HuH-7 (cell line): ENCODE results near the gene THSD7A.
"Not testable (repeated sequence)": the region's sequence is repeated elsewhere in the genome, so short reads cannot be mapped to it uniquely, and the experiment has no call there.

Source experiments
- DNase-seq: peaks from one replicate; pipeline ENCODE4 v3.0.0; 2011; ENCODE audit warnings: low spot score

The THSD7A gene

DNA sequence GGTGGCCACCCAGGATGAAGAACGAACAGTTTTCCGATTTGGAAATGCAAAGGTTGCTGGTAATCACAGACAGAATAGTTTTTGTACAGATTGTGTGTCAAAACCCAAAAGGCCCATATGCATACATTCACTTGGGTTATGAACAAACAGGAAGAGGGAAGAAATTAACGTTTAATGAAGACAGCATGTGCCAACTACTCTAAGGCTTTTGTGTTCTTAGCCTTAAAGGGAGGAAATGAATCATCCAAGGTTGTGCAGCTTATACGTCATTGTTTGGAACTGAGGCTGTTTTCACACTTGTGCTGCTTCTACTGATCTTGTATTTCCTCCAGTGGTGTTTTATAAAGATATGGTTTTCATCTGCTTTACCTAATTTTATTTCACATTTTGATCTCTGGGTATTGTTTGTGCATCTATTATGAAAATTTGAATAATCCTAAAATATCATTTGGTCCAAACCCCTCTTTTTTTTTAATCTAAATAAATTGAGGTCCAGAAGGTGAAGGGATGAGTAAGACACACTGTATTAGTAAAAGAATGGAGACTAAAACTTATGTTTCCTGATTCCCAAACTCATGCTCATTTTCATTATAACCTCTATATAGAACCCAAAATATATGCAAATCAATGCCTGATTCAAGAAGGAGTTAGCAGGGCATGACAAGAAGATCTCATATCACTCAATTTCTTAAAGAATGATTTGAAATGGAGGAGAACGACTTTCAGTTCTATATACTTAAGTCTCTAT, 373.1 kb downstream of the THSD7A start:
- DNase-seq = no peak

GRCh38 chr7:11457419-11457818, 374.6 kb downstream of the THSD7A start:
- no peak for DNase-seq

DNA sequence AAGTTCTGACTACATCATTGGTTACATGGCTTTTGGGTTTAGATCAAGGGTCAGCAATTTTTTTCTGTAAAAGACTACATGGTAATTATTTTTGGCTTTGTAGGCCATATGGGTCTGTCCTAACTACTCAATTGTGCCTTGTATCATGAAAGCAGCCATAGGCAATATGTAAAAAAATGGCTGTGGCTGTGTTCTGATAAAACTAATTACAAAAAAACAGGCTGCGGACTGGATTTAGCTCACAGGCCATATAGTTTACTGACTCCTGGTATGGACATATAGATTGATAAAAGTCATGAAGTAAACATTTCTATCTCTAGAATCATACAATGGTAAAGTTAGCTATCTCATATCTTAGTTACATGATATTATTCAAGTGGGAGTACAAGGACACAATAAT, 375.4 kb downstream of the THSD7A start:
- DNase-seq = no peak

- DNase-seq = no peak
These were observed 379.5 kb downstream of the THSD7A start for GRCh38 chr7:11452476-11452875.

- no peak for DNase-seq
These were observed 381.7 kb downstream of the THSD7A start for GRCh38 chr7:11450281-11450680.

GRCh38 chr7:11449316-11449715, 382.7 kb downstream of the THSD7A start:
- DNase-seq = no peak

GRCh38 chr7:11448323-11448722, 383.7 kb downstream of the THSD7A start:
- no peak for DNase-seq

DNA sequence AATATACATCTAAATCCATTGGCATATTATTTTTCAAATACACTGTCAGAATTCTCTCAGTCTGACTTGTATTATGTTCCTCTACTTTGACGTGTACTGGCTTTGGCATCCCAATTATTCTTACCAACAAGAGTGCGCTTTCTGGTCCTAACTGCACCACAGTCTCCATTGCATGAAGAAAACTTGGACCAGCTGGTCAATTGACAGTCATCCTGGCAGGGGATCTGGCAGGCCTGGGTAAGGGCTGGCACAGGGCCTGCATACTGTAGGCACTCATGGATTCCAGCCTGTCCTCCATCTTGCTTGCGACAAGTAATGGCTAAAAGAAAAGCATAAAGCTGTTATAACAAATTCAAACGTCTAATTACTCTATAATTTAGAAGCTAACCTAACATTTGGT, 384.9 kb downstream of the THSD7A start:
- DNase-seq = no peak

GRCh38 chr7:11443934-11444333, 388.1 kb downstream of the THSD7A start:
- DNase-seq = not testable (repeated sequence)

- DNase-seq = peak; percentile 22
These were observed 394.0 kb downstream of the THSD7A start for GRCh38 chr7:11437994-11438393.

GRCh38 chr7:11436773-11437524, 395.0 kb downstream of the THSD7A start:
- no peak for DNase-seq

DNA sequence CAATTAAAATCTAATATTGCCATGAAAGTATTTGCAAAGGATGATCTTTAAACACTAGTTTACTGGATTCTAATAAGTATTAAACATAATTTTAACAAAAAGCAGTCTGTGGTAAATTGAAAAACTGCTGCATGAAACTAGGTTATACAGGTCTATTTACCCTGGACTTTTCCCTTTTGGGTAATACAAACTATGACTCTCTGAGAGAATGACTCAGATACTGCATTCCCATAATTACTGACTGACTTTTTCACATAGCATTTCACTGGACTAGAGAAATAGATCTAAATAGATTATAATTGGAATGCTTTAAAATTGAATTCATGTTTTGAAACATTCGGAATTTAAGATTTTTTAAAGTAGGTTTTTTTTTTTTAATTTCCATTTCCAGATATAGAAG, 395.7 kb downstream of the THSD7A start:
- DNase-seq = no peak

DNA sequence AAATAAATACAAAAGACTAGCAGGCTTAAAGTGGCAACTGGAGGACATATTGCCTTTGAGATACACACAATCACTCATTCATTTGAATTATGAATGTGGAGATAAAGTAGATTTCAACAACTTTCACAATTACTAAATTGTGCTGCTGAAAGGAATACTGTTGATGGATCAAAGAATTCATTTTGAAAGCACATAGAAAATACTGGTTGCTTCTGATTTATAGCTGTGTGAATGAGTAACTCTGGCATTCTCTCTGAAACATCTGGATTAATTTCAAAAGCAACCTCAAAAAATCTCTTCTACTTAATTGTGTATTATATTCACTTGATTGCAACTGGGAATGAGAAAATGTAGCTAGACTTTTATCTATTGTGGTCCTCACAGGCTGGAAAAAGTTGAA, 397.6 kb downstream of the THSD7A start:
- DNase-seq = no peak

DNA sequence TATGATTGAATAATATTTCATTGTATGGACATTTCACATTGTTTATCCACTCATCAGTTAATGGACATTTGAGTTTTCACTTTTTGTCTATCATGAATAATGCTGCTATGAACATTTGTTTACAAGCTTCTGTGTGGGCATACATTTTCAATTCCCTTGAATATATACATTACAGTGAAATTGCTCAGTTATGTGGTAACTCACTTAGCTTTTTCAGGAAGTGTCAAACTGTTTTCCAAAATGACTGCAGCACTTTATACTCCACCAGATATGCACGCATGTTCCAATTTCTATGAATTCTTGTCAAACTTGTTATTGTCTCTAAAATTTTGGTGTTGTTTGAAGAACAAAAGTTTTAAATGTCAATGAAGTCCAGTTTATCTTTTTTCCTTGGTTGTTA, 401.2 kb downstream of the THSD7A start:
- DNase-seq = no peak

DNA sequence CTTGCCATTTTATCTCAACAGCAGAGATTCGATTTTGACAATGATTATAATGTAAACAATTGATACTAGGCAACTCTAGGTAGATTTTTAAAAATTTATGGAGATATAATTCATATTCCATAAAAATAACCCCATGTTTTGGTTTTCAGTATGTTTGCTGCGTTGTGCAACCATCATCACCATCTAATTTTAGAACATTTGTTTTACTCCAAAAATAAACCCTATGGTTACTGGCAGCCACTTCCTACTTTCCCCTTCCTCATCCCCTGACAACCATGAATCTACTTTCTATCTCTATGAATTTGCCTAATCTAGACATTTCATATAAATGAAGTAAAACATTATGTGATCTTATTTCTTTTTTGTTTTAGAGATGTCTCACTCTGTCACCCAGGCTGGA, 401.9 kb downstream of the THSD7A start:
- no peak for DNase-seq

DNA sequence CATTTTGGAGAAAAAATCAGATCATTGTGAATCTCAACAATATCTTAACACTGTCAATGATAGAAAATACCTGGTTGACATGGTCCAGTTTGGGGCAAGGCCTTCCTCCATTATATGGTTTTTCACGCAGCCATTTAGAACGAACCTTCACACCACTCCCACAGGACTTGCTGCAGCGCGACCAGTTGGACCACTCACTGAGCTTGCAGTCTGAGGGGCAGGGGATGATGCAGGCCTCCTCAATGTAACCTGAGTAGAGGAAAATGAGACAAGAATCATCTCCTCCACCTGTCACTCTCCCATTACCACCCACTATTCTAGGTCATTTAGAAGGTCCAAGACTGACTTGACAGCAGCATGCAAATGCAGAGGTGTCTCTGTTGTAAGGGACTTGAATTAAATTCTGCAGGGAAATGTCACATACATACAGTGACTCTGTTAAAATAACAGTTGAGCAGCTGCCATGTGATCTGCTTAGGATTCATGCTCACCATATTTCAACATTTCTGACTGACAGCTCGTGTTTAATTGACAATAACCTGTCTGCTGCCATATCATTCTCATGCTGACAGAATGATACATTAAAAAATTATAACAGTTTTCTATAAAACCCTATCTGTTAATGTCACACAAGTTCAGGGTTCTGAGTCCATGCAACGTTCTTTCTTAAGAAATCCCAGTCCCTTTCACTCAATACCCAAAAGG, 403.0 kb downstream of the THSD7A start:
- no peak for DNase-seq

GRCh38 chr7:11427686-11428273, 404.2 kb downstream of the THSD7A start:
- peak; percentile 44 for DNase-seq

GRCh38 chr7:11424006-11424405, 408.0 kb downstream of the THSD7A start:
- DNase-seq = no peak

GRCh38 chr7:11420049-11420448, 411.9 kb downstream of the THSD7A start:
- DNase-seq = no peak

DNA sequence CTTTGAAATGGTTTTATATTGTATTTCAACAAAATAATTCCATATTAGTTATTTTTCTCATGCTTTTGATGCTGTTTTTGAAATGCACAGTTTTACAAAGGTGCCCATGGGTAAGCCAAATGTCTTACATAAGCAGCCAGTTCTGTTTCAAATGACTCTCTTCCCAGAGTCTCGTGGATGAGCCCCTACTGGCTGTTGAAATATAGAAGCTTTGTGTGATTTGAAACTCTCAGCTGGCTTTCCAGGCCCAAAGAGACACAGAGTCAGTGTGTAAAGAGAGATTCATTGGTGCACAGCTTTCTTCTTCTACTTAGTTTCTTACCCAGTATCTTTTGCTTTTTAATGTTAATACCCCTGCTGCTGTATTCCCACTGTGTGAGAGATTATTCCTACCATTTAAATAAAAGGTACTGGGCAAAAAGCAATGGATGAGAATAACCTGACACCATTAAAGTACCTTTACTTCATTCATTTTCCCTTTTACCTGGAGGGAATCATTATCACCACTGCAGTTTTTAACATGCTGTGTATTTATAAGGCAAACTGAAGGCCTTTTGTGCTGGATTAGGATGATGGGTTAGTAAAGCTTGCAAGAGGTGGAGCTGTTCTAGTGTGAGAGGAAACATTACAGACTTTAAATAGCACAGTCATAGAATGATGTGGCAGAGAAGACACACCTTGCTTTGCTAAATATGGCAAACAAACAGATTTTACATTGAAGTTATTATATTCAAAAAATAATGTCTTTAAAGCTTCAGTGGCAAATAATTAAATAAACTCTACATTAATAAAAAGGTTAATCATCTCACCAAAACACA, 415.1 kb downstream of the THSD7A start:
- no peak for DNase-seq

GRCh38 chr7:11415101-11415500, 416.9 kb downstream of the THSD7A start:
- no peak for DNase-seq

GRCh38 chr7:11413901-11414300, 418.1 kb downstream of the THSD7A start:
- DNase-seq = no peak
